K562 (cell line): ENCODE measurements around the gene SNRPD2. TPM values are rescaled to one million over a fixed set of nuclear protein-coding genes. Genes with fewer than 3 reads are reported as not detected.

Source experiments
- ATF4 ChIP-seq: fragments of 450-650 bp; formaldehyde crosslinking; IDR thresholded peaks from 2 replicates; pipeline ENCODE4 v1.4.0; 2022; ENCODE audit warnings: mild to moderate bottlenecking, moderate library complexity
- C11orf30 ChIP-seq: fragments of 450-650 bp; IDR thresholded peaks from 2 replicates; pipeline ENCODE4 v1.6.1; 2016; ENCODE audit warnings: low read depth, mild to moderate bottlenecking
- CBFA2T3 ChIP-seq: fragments of 450-650 bp; IDR thresholded peaks from 2 replicates; pipeline ENCODE4 v1.6.1; 2017
- CC2D1A ChIP-seq: fragments of 450-650 bp; IDR thresholded peaks from 2 replicates; pipeline ENCODE4 v1.6.1; 2017; ENCODE audit warnings: mild to moderate bottlenecking
- DIDO1 ChIP-seq: fragments of 450-650 bp; IDR thresholded peaks from 2 replicates; pipeline ENCODE4 v1.6.1; 2016; ENCODE audit warnings: low read depth, missing biosample characterization, missing genetic modification characterization
- GABPB2 ChIP-seq: fragments of 250-450 bp; sonication (Bioruptor Pico); conservative IDR thresholded peaks from 2 replicates; pipeline ENCODE4 v1.5.1; 2021; ENCODE audit warnings: mild to moderate bottlenecking
- GTF2B ChIP-seq: IDR thresholded peaks from 2 replicates; pipeline ENCODE4 v1.6.1; 2011; ENCODE audit not compliant: insufficient read length; ENCODE audit errors: extremely low read depth
- HDAC6 ChIP-seq: IDR thresholded peaks from 2 replicates; pipeline ENCODE4 v1.6.1; 2012; ENCODE audit warnings: low read depth, mild to moderate bottlenecking, control low read depth, inconsistent platforms, low read length, moderate library complexity
- MAFG ChIP-seq: fragments of 450-650 bp; conservative IDR thresholded peaks from 2 replicates; pipeline ENCODE4 v1.6.1; 2016; ENCODE audit warnings: missing genetic modification characterization, missing compliant biosample characterization
- NBN ChIP-seq: fragments of 450-650 bp; IDR thresholded peaks from 2 replicates; pipeline ENCODE4 v1.6.1; 2016; ENCODE audit warnings: low read depth, mild to moderate bottlenecking
- NCOA4 ChIP-seq: fragments of 450-650 bp; IDR thresholded peaks from 2 replicates; pipeline ENCODE4 v1.6.1; 2018; ENCODE audit warnings: mild to moderate bottlenecking; ENCODE audit not compliant: partially characterized antibody
- NONO ChIP-seq, 2 experiments: fragments of 200-400 bp in 1 of 2; fragments of 450-650 bp in 1 of 2; formaldehyde crosslinking in 1 of 2; IDR thresholded peaks; 2 replicates each; pipeline ENCODE4 v1.6.1; 2017; ENCODE audit warnings: low read depth in 2 of 2, mild to moderate bottlenecking in 2 of 2, moderate library complexity in 2 of 2, low read length in 1 of 2
- PHF21A ChIP-seq: fragments of 450-650 bp; IDR thresholded peaks from 2 replicates; pipeline ENCODE4 v1.6.1; 2017; ENCODE audit warnings: low read depth, borderline replicate concordance
- PHF8 ChIP-seq: fragments of 200-600 bp; sonication (generic); IDR thresholded peaks from 2 replicates; pipeline ENCODE4 v1.6.1; 2012; ENCODE audit warnings: mixed run types, mild to moderate bottlenecking, inconsistent platforms, low read length, moderate library complexity, borderline replicate concordance
- POLR2A ChIP-seq: fragments of 450-650 bp; conservative IDR thresholded peaks from 2 replicates; pipeline ENCODE4 v1.6.1; 2016
- POLR2G ChIP-seq: fragments of 200-400 bp; formaldehyde crosslinking; IDR thresholded peaks from 2 replicates; pipeline ENCODE4 v1.6.1; 2017; ENCODE audit warnings: low read depth, mild to moderate bottlenecking, antibody characterized with exemption, low read length, moderate library complexity
- POLR2H ChIP-seq: IDR thresholded peaks from 2 replicates; pipeline ENCODE4 v1.6.1; 2016; ENCODE audit warnings: missing genetic modification characterization, low read depth, mild to moderate bottlenecking, control low read depth, missing compliant biosample characterization, moderate library complexity
- PTBP1 ChIP-seq: fragments of 200-400 bp; formaldehyde crosslinking; IDR thresholded peaks from 2 replicates; pipeline ENCODE4 v1.6.1; 2017; ENCODE audit warnings: low read depth, low read length
- RBM15 ChIP-seq: fragments of 200-400 bp; formaldehyde crosslinking; IDR thresholded peaks from 2 replicates; pipeline ENCODE4 v1.6.1; 2018; ENCODE audit warnings: mild to moderate bottlenecking, low read length, moderate library complexity; ENCODE audit not compliant: insufficient read depth
- TBL1XR1 ChIP-seq, 2 experiments: IDR thresholded peaks; 2 replicates each; pipeline ENCODE4 v1.6.1; 2012; ENCODE audit warnings: improper control_type of control experiment in 2 of 2, low read length in 2 of 2, mild to moderate bottlenecking in 1 of 2
- TOE1 ChIP-seq, 2 experiments: fragments of 450-650 bp in 1 of 2; sonication (generic) in 1 of 2; formaldehyde crosslinking in 1 of 2; IDR thresholded peaks; 2 replicates each; pipeline versions ENCODE4 v1.7.1 to v1.8.0; 2016 to 2022; ENCODE audit warnings: borderline replicate concordance in 2 of 2, mild to moderate bottlenecking in 2 of 2, antibody characterized with exemption in 1 of 2, inconsistent platforms in 1 of 2, low read depth in 1 of 2, missing genetic modification reagents in 1 of 2, moderate library complexity in 1 of 2
- ZNF436 ChIP-seq: fragments of 250-450, 450-650 bp; sonication (Bioruptor Pico); formaldehyde crosslinking; IDR thresholded peaks from 2 replicates; pipeline ENCODE4 v1.7.0; 2020; ENCODE audit warnings: mild to moderate bottlenecking
- ZNF57 ChIP-seq: fragments of 450-650 bp; formaldehyde crosslinking; IDR thresholded peaks from 2 replicates; pipeline ENCODE4 v1.4.0; 2020; ENCODE audit warnings: mild to moderate bottlenecking, moderate library complexity
- ZNF583 ChIP-seq: fragments of 250-450 bp; sonication (Bioruptor Pico); IDR thresholded peaks from 2 replicates; pipeline ENCODE4 v1.4.0; 2020
- polyA plus RNA-seq, 8 experiments: library from polyadenylated mRNA; depleted of rRNA in 4 of 8; stranded (reverse) in 5 of 8; unstranded in 3 of 8; fragments of >200 nt; fragmentation: Nextera tagmentation in 2 of 8; fragmentation: Illumina TruSeq in 1 of 8; extraction: Ambion mirVana in 2 of 8; extraction: Trizol in 1 of 8; gene quantifications; 2 replicates each; pipeline versions ENCODE4 v1.2.1 to v1.2.3, GENCODE V29; 2011 to 2014; ENCODE audit warnings: inconsistent platforms in 1 of 8, missing spikeins in 1 of 8
- total RNA-seq, 7 experiments: library from RNA; depleted of rRNA in 6 of 7; stranded (reverse); fragments of >200 nt in 6 of 7; fragmentation: Illumina TruSeq in 2 of 7; extraction: Trizol in 2 of 7; gene quantifications; 2 replicates each; pipeline versions ENCODE4 v1.2.1 to v1.2.3, GENCODE V29; 2011 to 2021; ENCODE audit warnings: low replicate concordance in 1 of 7
- TF ChIP-seq, protein P1 (sequence below): sonication (generic); formaldehyde crosslinking; IDR thresholded peaks from 2 replicates; pipeline ENCODE4 v1.8.1; 2023; ENCODE audit warnings: mild to moderate bottlenecking, missing genetic modification reagents

Gene SNRPD2
- total and polyA plus RNA-seq, 9 of the 15 experiments (the other 6 are each of a cell fraction or from before 2014, with no cell fraction given), result 728 to 4,411 (median 1,029) TPM

DNA sequence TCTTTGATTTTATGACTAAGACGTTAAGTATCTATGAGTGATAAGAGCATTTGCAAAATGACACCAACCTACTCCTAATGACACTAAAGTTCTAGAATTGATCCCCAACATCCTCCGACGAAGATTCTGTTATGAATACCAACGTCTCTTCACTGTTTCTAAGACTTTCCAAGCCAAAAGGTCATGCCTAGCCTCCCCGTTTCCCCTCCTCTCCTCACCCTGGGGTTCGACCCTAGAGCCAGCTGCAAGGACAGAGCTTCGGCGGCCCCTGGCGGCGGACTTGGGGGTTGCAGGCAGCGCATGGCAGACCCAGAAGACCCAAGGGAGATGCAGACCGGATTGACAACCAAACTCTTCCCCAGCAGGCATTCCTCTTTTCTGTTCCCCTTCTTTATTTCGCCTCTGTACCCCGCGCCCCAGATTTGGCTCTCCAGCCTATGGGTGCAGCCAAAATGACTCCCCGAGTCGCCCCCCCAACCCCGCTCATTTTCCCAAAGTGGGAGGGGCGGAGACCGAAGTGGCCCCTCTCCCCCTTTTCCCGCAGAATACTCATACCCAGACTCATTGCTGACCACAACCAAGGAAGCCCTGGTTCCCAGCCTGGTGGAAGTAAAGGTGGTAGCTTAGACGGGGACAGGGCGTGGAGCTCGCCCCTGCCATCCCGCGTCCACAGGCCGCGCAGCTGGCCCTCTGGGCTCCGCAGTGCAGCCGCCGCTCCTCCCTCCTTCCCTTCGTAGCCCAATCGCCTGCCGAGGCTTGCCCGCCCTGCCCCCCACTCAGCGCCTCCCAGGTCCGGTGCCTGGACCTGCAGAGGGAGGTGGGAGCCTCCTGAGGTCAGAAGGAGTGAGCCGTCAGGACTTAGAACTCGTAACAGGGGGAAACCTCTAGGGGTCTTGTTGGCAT lies 48.5 kb downstream of the SNRPD2 start (continued):
- TF ChIP-seq, protein P1, sequence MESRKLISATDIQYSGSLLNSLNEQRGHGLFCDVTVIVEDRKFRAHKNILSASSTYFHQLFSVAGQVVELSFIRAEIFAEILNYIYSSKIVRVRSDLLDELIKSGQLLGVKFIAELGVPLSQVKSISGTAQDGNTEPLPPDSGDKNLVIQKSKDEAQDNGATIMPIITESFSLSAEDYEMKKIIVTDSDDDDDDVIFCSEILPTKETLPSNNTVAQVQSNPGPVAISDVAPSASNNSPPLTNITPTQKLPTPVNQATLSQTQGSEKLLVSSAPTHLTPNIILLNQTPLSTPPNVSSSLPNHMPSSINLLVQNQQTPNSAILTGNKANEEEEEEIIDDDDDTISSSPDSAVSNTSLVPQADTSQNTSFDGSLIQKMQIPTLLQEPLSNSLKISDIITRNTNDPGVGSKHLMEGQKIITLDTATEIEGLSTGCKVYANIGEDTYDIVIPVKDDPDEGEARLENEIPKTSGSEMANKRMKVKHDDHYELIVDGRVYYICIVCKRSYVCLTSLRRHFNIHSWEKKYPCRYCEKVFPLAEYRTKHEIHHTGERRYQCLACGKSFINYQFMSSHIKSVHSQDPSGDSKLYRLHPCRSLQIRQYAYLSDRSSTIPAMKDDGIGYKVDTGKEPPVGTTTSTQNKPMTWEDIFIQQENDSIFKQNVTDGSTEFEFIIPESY (CRISPR knock-in tag), result peak; percentile 22; the same call in 1 of the 2 replicates
- TF ChIP-seq TBL1XR1 (IDR thresholded peaks at IDR 0.05; ENCODE audit: low read length in 2 of 2) (0 out of 4 replicates have a peak, but pooled peaks of 1 of the 2 experiments have one; percentile 20), NONO (IDR thresholded peaks at IDR 0.05; ENCODE audit: low read depth in 2 of 2, low read length in 1 of 2) (no peak), TOE1 (IDR thresholded peaks at IDR 0.05; ENCODE audit: borderline replicate concordance) (0 out of 2 replicates have a peak, but pooled peaks have one; percentile 35), TOE1 (CRISPR knock-in tag; IDR thresholded peaks at IDR 0.05; ENCODE audit: borderline replicate concordance, low read depth) (no peak), NCOA4 (no peak), MAFG (tag) (no peak), ZNF57 (no peak), C11orf30 (no peak), PHF21A (no peak), ATF4 (CRISPR knock-in tag) (no peak), GABPB2 (CRISPR knock-in tag) (no peak), DIDO1 (tag) (no peak), POLR2G (peak; percentile 54; the same call in 1 of the 2 replicates), RBM15 (no peak), PHF8 (peak; percentile 25; the same call in 1 of the 2 replicates), CC2D1A (0 out of 2 replicates have a peak, but pooled peaks have one; percentile 73), ZNF436 (CRISPR knock-in tag) (no peak), GTF2B (no peak), POLR2H (tag) (0 out of 2 replicates have a peak, but pooled peaks have one; percentile 45), POLR2A (no peak), HDAC6 (no peak), PTBP1 (no peak), ZNF583 (no peak), NBN (0 out of 2 replicates have a peak, but pooled peaks have one; percentile 41), CBFA2T3 (no peak)
